K562 (cell line): Measurements from ENCODE around the gene PAQR4. TPM values are rescaled to one million over a fixed set of nuclear protein-coding genes. Genes with fewer than 3 reads are reported as not detected.

Experiments used
- EGR1 ChIP-seq: fragments of 450-650 bp; conservative IDR thresholded peaks from 2 replicates; pipeline ENCODE4 v1.6.1; 2017; ENCODE audit warnings: mild to moderate bottlenecking
- ETS2 ChIP-seq: IDR thresholded peaks from 2 replicates; pipeline ENCODE4 v1.6.1; 2016; ENCODE audit warnings: borderline replicate concordance, missing genetic modification characterization, mild to moderate bottlenecking, moderate library complexity, missing compliant biosample characterization; ENCODE audit not compliant: poor library complexity, severe bottlenecking
- HDAC1 ChIP-seq, 2 experiments: fragments of 450-650 bp; IDR thresholded peaks; 2 replicates each; pipeline ENCODE4 v1.6.1; 2016 to 2017; ENCODE audit warnings: inconsistent platforms in 1 of 2, mild to moderate bottlenecking in 1 of 2, moderate library complexity in 1 of 2
- HIVEP1 ChIP-seq: fragments of 250-450 bp; sonication (Bioruptor Pico); IDR thresholded peaks from 2 replicates; pipeline ENCODE4 v1.4.0; 2020; ENCODE audit warnings: mild to moderate bottlenecking
- KLF6 ChIP-seq: fragments of 250-450 bp; sonication (Bioruptor Pico); IDR thresholded peaks from 2 replicates; pipeline ENCODE4 v1.4.0; 2020; ENCODE audit warnings: mild to moderate bottlenecking, moderate library complexity, borderline replicate concordance
- NCOA2 ChIP-seq, 2 experiments: fragments of 450-650 bp; IDR thresholded peaks; 2 replicates each; pipeline ENCODE4 v1.6.1; 2018; ENCODE audit warnings: mild to moderate bottlenecking in 2 of 2, moderate library complexity in 1 of 2; ENCODE audit not compliant: partially characterized antibody in 2 of 2
- NFIC ChIP-seq: fragments of 450-650 bp; IDR thresholded peaks from 2 replicates; pipeline ENCODE4 v1.6.1; 2017; ENCODE audit warnings: mild to moderate bottlenecking, inconsistent platforms
- RBFOX2 ChIP-seq: fragments of 200-400 bp; formaldehyde crosslinking; IDR thresholded peaks from 2 replicates; pipeline ENCODE4 v1.6.1; 2017; ENCODE audit warnings: low read depth, mild to moderate bottlenecking, low read length, moderate library complexity
- SIRT6 ChIP-seq: IDR thresholded peaks from one replicate; pipeline ENCODE4 v1.6.1; 2012; ENCODE audit warnings: low read depth, mild to moderate bottlenecking, control low read depth, inconsistent platforms, low read length, moderate library complexity
- TAF1 ChIP-seq: IDR thresholded peaks from 2 replicates; pipeline ENCODE4 v1.6.1; 2011; ENCODE audit warnings: mild to moderate bottlenecking, low read length, moderate library complexity; ENCODE audit not compliant: insufficient read depth, control insufficient read depth, severe bottlenecking; ENCODE audit errors: extremely low read depth
- TCF7 ChIP-seq: sonication (generic); IDR thresholded peaks from 2 replicates; pipeline ENCODE4 v1.6.1; 2016; ENCODE audit warnings: antibody characterized with exemption, borderline replicate concordance
- ZFX ChIP-seq: sonication (generic); formaldehyde crosslinking; IDR thresholded peaks from 2 replicates; pipeline ENCODE4 v1.8.0; 2022; ENCODE audit warnings: mild to moderate bottlenecking, missing genetic modification reagents, moderate library complexity
- ZNF384 ChIP-seq: IDR thresholded peaks from 2 replicates; pipeline ENCODE4 v1.6.1; 2012; ENCODE audit warnings: low read depth, low read length, improper control_type of control experiment
- ZNF830 ChIP-seq: fragments of 250-450 bp; sonication (Bioruptor Pico); IDR thresholded peaks from 2 replicates; pipeline ENCODE4 v1.5.0; 2021; ENCODE audit warnings: mild to moderate bottlenecking
- polyA plus RNA-seq, 8 experiments: library from polyadenylated mRNA; depleted of rRNA in 4 of 8; stranded (reverse) in 5 of 8; unstranded in 3 of 8; fragments of >200 nt; fragmentation: Nextera tagmentation in 2 of 8; fragmentation: Illumina TruSeq in 1 of 8; extraction: Ambion mirVana in 2 of 8; extraction: Trizol in 1 of 8; gene quantifications; 2 replicates each; pipeline versions ENCODE4 v1.2.1 to v1.2.3, GENCODE V29; 2011 to 2014; ENCODE audit warnings: inconsistent platforms in 1 of 8, missing spikeins in 1 of 8
- total RNA-seq, 7 experiments: library from RNA; depleted of rRNA in 6 of 7; stranded (reverse); fragments of >200 nt in 6 of 7; fragmentation: Illumina TruSeq in 2 of 7; extraction: Trizol in 2 of 7; gene quantifications; 2 replicates each; pipeline versions ENCODE4 v1.2.1 to v1.2.3, GENCODE V29; 2011 to 2021; ENCODE audit warnings: low replicate concordance in 1 of 7
- TF ChIP-seq, protein P1 (sequence below), 2 experiments: IDR thresholded peaks in 1 of 2; conservative IDR thresholded peaks in 1 of 2; 2 replicates each; pipeline ENCODE4 v1.6.1; 2016; ENCODE audit warnings: low read depth in 2 of 2, mild to moderate bottlenecking in 1 of 2, missing compliant biosample characterization in 1 of 2, missing genetic modification characterization in 1 of 2, moderate library complexity in 1 of 2
- TF ChIP-seq, protein P2 (sequence below): sonication (generic); formaldehyde crosslinking; IDR thresholded peaks from 2 replicates; pipeline ENCODE4 v1.9.0; 2022; ENCODE audit warnings: mild to moderate bottlenecking, missing genetic modification reagents
- TF ChIP-seq, protein P3 (sequence below), 2 experiments: fragments of 450-650 bp; IDR thresholded peaks; 2 replicates each; pipeline ENCODE4 v1.6.1; 2018; ENCODE audit warnings: mild to moderate bottlenecking in 2 of 2, low read depth in 1 of 2; ENCODE audit not compliant: partially characterized antibody in 2 of 2

The PAQR4 gene
- total and polyA plus RNA-seq, 9 of the 15 experiments (the other 6 are each of a cell fraction or from before 2014, with no cell fraction given): 0.62 to 40.4 (median 19.5) TPM

DNA sequence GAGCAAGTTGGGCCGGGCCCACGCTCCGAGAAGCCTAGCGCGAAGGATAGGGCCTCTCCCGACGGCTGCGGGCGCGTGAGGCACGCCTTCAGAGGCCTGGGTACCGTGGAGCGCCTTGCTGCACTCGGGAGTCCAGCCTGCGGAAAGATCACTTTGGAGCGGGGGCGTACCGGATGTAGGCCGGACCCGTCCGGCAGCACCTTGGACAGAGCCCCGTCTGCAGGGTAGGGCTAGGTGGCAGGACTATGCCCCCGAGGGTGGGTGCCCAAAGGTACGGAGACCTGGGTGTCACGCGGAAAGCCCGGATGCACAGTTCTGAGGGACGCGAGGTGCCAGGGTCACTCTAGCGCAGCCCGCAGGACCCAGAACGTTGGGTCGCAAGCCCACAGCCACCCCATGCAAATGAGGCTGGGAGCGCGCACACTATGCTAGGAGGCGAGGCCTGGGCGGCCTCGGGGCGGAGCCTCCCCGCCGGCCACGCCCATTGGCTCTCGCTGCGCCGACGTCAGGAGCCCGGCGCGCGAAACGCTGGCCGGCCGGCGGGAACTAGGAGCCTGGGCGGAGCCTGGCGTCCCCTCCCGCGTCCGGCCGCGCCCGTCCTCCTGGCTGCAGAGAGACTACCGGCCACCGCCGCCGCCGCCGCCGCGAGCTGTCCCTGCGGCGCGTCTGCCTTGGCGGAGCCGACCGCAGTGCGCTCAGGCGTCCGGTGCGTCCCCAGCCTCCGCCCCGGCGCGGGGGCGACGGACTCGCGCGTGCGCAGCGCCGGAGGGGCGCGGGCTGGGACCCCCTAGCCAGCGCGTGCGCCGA, at the start of gene PAQR4 (continued):
- 0 out of 2 replicates have a peak, but pooled peaks have one; percentile 3 for TF ChIP-seq NFIC
- TF ChIP-seq EGR1: peak; percentile 98
- peak; percentile 11; the same call in 1 of the 2 replicates for TF ChIP-seq TCF7
- TF ChIP-seq RBFOX2: peak; percentile 66
- TF ChIP-seq, protein P1, sequence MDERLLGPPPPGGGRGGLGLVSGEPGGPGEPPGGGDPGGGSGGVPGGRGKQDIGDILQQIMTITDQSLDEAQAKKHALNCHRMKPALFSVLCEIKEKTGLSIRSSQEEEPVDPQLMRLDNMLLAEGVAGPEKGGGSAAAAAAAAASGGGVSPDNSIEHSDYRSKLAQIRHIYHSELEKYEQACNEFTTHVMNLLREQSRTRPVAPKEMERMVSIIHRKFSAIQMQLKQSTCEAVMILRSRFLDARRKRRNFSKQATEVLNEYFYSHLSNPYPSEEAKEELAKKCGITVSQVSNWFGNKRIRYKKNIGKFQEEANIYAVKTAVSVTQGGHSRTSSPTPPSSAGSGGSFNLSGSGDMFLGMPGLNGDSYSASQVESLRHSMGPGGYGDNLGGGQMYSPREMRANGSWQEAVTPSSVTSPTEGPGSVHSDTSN (CRISPR knock-in tag; IDR thresholded peaks at IDR 0.05; ENCODE audit: low read depth): 0 out of 2 replicates have a peak, but pooled peaks have one; percentile 0
- TF ChIP-seq, protein P1 (tag; conservative IDR thresholded peaks at IDR 0.05; ENCODE audit: low read depth): no peak
- TF ChIP-seq, protein P2, sequence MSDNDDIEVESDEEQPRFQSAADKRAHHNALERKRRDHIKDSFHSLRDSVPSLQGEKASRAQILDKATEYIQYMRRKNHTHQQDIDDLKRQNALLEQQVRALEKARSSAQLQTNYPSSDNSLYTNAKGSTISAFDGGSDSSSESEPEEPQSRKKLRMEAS (CRISPR knock-in tag): peak; percentile 77
- no peak for TF ChIP-seq ETS2 (tag)
- TF ChIP-seq TAF1: peak; percentile 67
- 0 out of 2 replicates have a peak, but pooled peaks have one; percentile 41 for TF ChIP-seq ZNF830 (CRISPR knock-in tag)
- no peak for TF ChIP-seq ZNF384
- TF ChIP-seq HDAC1 (IDR thresholded peaks at IDR 0.05): peak in 1 of 2 experiments; percentile 99; a peak in 3 of 4 replicates
- no peak for TF ChIP-seq NCOA2 (IDR thresholded peaks at IDR 0.05; ENCODE audit: partially characterized antibody in 2 of 2)
- no peak for TF ChIP-seq SIRT6
- TF ChIP-seq, protein P3, sequence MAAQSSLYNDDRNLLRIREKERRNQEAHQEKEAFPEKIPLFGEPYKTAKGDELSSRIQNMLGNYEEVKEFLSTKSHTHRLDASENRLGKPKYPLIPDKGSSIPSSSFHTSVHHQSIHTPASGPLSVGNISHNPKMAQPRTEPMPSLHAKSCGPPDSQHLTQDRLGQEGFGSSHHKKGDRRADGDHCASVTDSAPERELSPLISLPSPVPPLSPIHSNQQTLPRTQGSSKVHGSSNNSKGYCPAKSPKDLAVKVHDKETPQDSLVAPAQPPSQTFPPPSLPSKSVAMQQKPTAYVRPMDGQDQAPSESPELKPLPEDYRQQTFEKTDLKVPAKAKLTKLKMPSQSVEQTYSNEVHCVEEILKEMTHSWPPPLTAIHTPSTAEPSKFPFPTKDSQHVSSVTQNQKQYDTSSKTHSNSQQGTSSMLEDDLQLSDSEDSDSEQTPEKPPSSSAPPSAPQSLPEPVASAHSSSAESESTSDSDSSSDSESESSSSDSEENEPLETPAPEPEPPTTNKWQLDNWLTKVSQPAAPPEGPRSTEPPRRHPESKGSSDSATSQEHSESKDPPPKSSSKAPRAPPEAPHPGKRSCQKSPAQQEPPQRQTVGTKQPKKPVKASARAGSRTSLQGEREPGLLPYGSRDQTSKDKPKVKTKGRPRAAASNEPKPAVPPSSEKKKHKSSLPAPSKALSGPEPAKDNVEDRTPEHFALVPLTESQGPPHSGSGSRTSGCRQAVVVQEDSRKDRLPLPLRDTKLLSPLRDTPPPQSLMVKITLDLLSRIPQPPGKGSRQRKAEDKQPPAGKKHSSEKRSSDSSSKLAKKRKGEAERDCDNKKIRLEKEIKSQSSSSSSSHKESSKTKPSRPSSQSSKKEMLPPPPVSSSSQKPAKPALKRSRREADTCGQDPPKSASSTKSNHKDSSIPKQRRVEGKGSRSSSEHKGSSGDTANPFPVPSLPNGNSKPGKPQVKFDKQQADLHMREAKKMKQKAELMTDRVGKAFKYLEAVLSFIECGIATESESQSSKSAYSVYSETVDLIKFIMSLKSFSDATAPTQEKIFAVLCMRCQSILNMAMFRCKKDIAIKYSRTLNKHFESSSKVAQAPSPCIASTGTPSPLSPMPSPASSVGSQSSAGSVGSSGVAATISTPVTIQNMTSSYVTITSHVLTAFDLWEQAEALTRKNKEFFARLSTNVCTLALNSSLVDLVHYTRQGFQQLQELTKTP (IDR thresholded peaks at IDR 0.05; ENCODE audit: low read depth in 1 of 2, partially characterized antibody in 2 of 2): peak in 1 of 2 experiments; percentile 99
- TF ChIP-seq KLF6 (CRISPR knock-in tag): no peak
- peak; percentile 80 for TF ChIP-seq ZFX (CRISPR knock-in tag)
- peak; percentile 67; the same call in 1 of the 2 replicates for TF ChIP-seq HIVEP1 (CRISPR knock-in tag)
